HCT116 (cell line): Measurements from ENCODE around the gene FASN. TPM values are rescaled to one million over a fixed set of nuclear protein-coding genes. Genes with fewer than 3 reads are reported as not detected.

Experiments used
- ATAC-seq: fragments of 200-7000 bp; cut with Tn5 transposase; 2 replicates; pipeline ENCODE4 v1.9.1; 2020; ENCODE audit warnings: mild to moderate bottlenecking, moderate library complexity
- BruUV-seq: library from RNA; stranded (reverse); fragments of 400-500 nt; replicated peaks from 2 replicates; lab custom pipeline; 2021; lab: Mats Ljungman, UMichigan
- CTCF ChIA-PET: fragments of 300-600 bp; sonication (Branson Sonifier 250); formaldehyde crosslinking; loops from one replicate; lab custom pipeline; 2021; ENCODE audit warnings: antibody characterized with exemption; lab: Charles Lee
- POLR2A ChIA-PET: fragments of 300-600, 350-600 bp; sonication (Branson Sonifier 250); formaldehyde crosslinking; loops from one replicate; lab custom pipeline; 2021; ENCODE audit warnings: antibody characterized with exemption; lab: Charles Lee
- RAD21 ChIA-PET, 2 experiments: fragments of 300-600 bp; sonication (Branson Sonifier 250); formaldehyde crosslinking; loops; one replicate each; lab custom pipeline; 2023; ENCODE audit warnings: low total read pairs in 2 of 2; ENCODE audit not compliant: uncharacterized antibody in 2 of 2, unreplicated experiment in 2 of 2, low non-redundant PET in 1 of 2; lab: Charles Lee
- DNase-seq: peaks from one replicate; pipeline ENCODE4 v3.0.0-alpha.2; 2010; ENCODE audit warnings: low read depth, low spot score
- H2AFZ ChIP-seq: fragments of 200-600 bp; shearing (Covaris generic), sonication (generic); 2 replicates; pipeline ENCODE4 v1.6.1; 2017; ENCODE audit warnings: low read depth, mixed run types, mixed read lengths, antibody characterized with exemption, low read length; ENCODE audit not compliant: poor library complexity, severe bottlenecking
- H3K27ac ChIP-seq: 2 replicates; pipeline ENCODE4 v1.5.1; 2012; ENCODE audit warnings: low read depth, low read length
- H3K27me3 ChIP-seq: fragments of 200-600 bp; sonication (generic); 2 replicates; pipeline ENCODE4 v1.6.1; 2016; ENCODE audit warnings: mixed run types, low read length, mixed read lengths; ENCODE audit not compliant: insufficient read depth
- H3K36me3 ChIP-seq, 2 experiments: fragments of 200-500 bp in 1 of 2; fragments of 200-600 bp in 1 of 2; sonication (Bioruptor generic) in 1 of 2; sonication (generic) in 1 of 2; 2 replicates each; pipeline versions ENCODE4 v1.5.1 to v1.6.1; 2014 to 2016; ENCODE audit warnings: low read length in 2 of 2, inconsistent platforms in 1 of 2, mixed read lengths in 1 of 2, mixed run types in 1 of 2; ENCODE audit not compliant: insufficient read depth in 2 of 2, control insufficient read depth in 1 of 2
- H3K4me1 ChIP-seq, 2 experiments: fragments of 200-600 bp in 1 of 2; sonication (generic) in 1 of 2; 2 replicates each; pipeline versions ENCODE4 v1.5.1 to v1.6.1; 2012 to 2017; ENCODE audit warnings: low read length in 2 of 2, inconsistent platforms in 1 of 2, mild to moderate bottlenecking in 1 of 2, mixed read lengths in 1 of 2, mixed run types in 1 of 2, moderate library complexity in 1 of 2; ENCODE audit not compliant: insufficient read depth in 2 of 2, control insufficient read depth in 1 of 2
- H3K4me2 ChIP-seq: fragments of 200-600 bp; sonication (generic); 2 replicates; pipeline ENCODE4 v1.6.1; 2017; ENCODE audit warnings: mixed run types, low read length, mixed read lengths
- H3K4me3 ChIP-seq, 2 experiments: fragments of 200-600 bp in 1 of 2; sonication (generic) in 1 of 2; replicated peaks in 1 of 2; 2 replicates each; pipeline ENCODE4 v1.5.1; 2011 to 2016; ENCODE audit warnings: low read length in 2 of 2, control low read depth in 1 of 2, low read depth in 1 of 2, mild to moderate bottlenecking in 1 of 2, mixed read lengths in 1 of 2, mixed run types in 1 of 2
- H3K79me2 ChIP-seq: fragments of 200-600 bp; sonication (generic); 2 replicates; pipeline ENCODE4 v1.6.1; 2017; ENCODE audit warnings: mild to moderate bottlenecking, mixed run types, low read length, moderate library complexity, mixed read lengths; ENCODE audit not compliant: insufficient read depth
- H3K9ac ChIP-seq: fragments of 200-600 bp; sonication (generic); 2 replicates; pipeline ENCODE4 v1.6.1; 2016; ENCODE audit warnings: low read length, mixed read lengths
- H3K9me2 ChIP-seq: fragments of 200-600 bp; sonication (generic), shearing (Covaris generic); 2 replicates; pipeline ENCODE4 v1.6.1; 2017; ENCODE audit warnings: mixed run types, mild to moderate bottlenecking, moderate library complexity; ENCODE audit not compliant: insufficient read depth
- H3K9me3 ChIP-seq, 2 experiments: fragments of 200-500 bp in 1 of 2; fragments of 200-600 bp in 1 of 2; sonication (Bioruptor generic) in 1 of 2; sonication (generic) in 1 of 2; 2 replicates each; pipeline ENCODE4 v1.6.1; 2014 to 2017; ENCODE audit warnings: low read length in 2 of 2, mixed read lengths in 2 of 2, inconsistent platforms in 1 of 2, low read depth in 1 of 2, mild to moderate bottlenecking in 1 of 2, mixed run types in 1 of 2, moderate library complexity in 1 of 2; ENCODE audit not compliant: control insufficient read depth in 1 of 2, insufficient read depth in 1 of 2
- H4K20me1 ChIP-seq: fragments of 200-600 bp; sonication (generic), shearing (Covaris generic); 2 replicates; pipeline ENCODE4 v1.6.1; 2017; ENCODE audit warnings: mixed run types, mild to moderate bottlenecking, moderate library complexity; ENCODE audit not compliant: insufficient read depth
- CBX3 ChIP-seq: IDR thresholded peaks from 2 replicates; pipeline ENCODE4 v1.6.1; 2012; ENCODE audit warnings: low read depth
- CEBPB ChIP-seq: IDR thresholded peaks from 2 replicates; pipeline ENCODE4 v1.6.1; 2012; ENCODE audit warnings: low read depth
- CTCF ChIP-seq, 3 experiments: fragments of 200-600 bp in 1 of 3; sonication (generic) in 1 of 3; IDR thresholded peaks in 2 of 3; conservative IDR thresholded peaks in 1 of 3; 2 replicates each; pipeline ENCODE4 v1.5.1; 2012 to 2017; ENCODE audit warnings: low read depth in 2 of 3, low read length in 2 of 3, antibody characterized with exemption in 1 of 3, borderline replicate concordance in 1 of 3, control low read depth in 1 of 3, mild to moderate bottlenecking in 1 of 3, mixed read lengths in 1 of 3, mixed run types in 1 of 3, moderate library complexity in 1 of 3; ENCODE audit not compliant: insufficient read depth in 1 of 3
- EGR1 ChIP-seq: IDR thresholded peaks from 2 replicates; pipeline ENCODE4 v1.6.1; 2012; ENCODE audit warnings: low read depth
- ELF1 ChIP-seq: IDR thresholded peaks from 2 replicates; pipeline ENCODE4 v1.6.1; 2012; ENCODE audit warnings: low read depth, borderline replicate concordance
- JUND ChIP-seq: IDR thresholded peaks from 2 replicates; pipeline ENCODE4 v1.6.1; 2012
- POLR2A ChIP-seq: IDR thresholded peaks from 2 replicates; pipeline ENCODE4 v1.7.0; 2011; ENCODE audit warnings: borderline replicate concordance; ENCODE audit not compliant: insufficient read depth, insufficient read length; ENCODE audit errors: extremely low read depth
- POLR2AphosphoS5 ChIP-seq: IDR thresholded peaks from 2 replicates; pipeline ENCODE4 v1.6.1; 2011; ENCODE audit warnings: mild to moderate bottlenecking, low read depth, low read length, moderate library complexity
- RAD21 ChIP-seq: IDR thresholded peaks from 2 replicates; pipeline ENCODE4 v1.6.1; 2012; ENCODE audit warnings: low read depth, mild to moderate bottlenecking
- SIN3A ChIP-seq: IDR thresholded peaks from 2 replicates; pipeline ENCODE4 v1.6.1; 2012; ENCODE audit warnings: low read depth
- SRF ChIP-seq: IDR thresholded peaks from 2 replicates; pipeline ENCODE4 v1.6.1; 2012; ENCODE audit warnings: low read depth
- TCF7L2 ChIP-seq: IDR thresholded peaks from 2 replicates; pipeline ENCODE4 v1.7.0; 2011; ENCODE audit warnings: borderline replicate concordance, inconsistent platforms; ENCODE audit not compliant: insufficient read depth, insufficient read length; ENCODE audit errors: extremely low read depth
- ZFX ChIP-seq: fragments of 450-650 bp; IDR thresholded peaks from 2 replicates; pipeline ENCODE4 v1.6.1; 2017
- intact Hi-C: fragments of 100-400 bp; cut with micrococcal nuclease; formaldehyde crosslinking; loops from 2 replicates; pipeline ENCODE4 v1.10.0; 2022
- total RNA-seq: library from RNA; stranded (reverse); gene quantifications from one replicate; pipeline ENCODE4 v1.2.1, GENCODE V29; 2021; ENCODE audit not compliant: unreplicated experiment

Gene FASN
- total RNA-seq, 1 experiment from 2014 or later, result 754 TPM

DNA sequence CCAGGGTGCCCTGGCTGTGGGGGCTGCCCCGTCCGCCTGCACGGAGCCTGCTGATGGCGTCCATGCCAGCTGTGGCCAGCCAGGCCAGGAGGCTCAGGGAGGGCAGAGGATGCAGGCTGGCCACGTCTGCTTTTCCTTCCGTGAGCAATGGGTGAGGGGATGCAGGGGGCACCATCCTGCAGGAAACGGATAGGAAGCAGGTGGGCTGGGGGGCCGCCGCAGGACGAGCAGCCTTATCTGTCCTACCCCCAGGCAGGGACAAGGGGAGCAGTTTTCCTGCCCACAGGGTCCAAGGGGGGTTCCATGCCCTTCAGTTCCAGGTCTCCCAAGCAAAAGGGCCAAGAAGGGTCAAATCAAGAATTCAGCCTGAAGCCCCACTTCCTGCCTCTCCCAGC, 39.2 kb downstream of the FASN start:
- peak overlapping the region; percentile 30; the same call in 1 of the 2 replicates for H3K27ac ChIP-seq
- H3K9me3 ChIP-seq, result no peaks in the 10 kb centered on the region
- H3K9ac ChIP-seq, result no peak overlapping the region
- ATAC-seq, result no peak
- no peaks in the 10 kb centered on the region for H3K9me2 ChIP-seq
- H3K4me3 ChIP-seq, result no peak overlapping the region
- no TSS peak for BruUV-seq
- H3K79me2 ChIP-seq, result peaks cover 26% of the 10 kb centered on the region
- H3K27me3 ChIP-seq, result no peaks in the 10 kb centered on the region
- RAD21 ChIA-PET, result no interaction called here
- H3K36me3 ChIP-seq, result peaks cover 25 to 85% of the 10 kb centered on the region in 2 experiments
- POLR2A ChIA-PET, result no interaction called here
- intact Hi-C loops, result no loop called here
- no peak overlapping the region for H2AFZ ChIP-seq
- TF ChIP-seq POLR2AphosphoS5, result 0 out of 2 replicates have a peak, but pooled peaks have one; percentile 7
- no peak for TF ChIP-seq RAD21
- 0 out of 2 replicates have a peak, but pooled peaks have one; percentile 5 for TF ChIP-seq SIN3A
- TF ChIP-seq, all 23 proteins: peak for 2
- no peak for DNase-seq
- Histone ChIP-seq H3K4me2 (no peak overlapping the region), H3K4me1 (peaks cover 3 to 15% of the 10 kb centered on the region in 2 experiments; a peak in 3 of 4 replicates), H4K20me1 (no peaks in the 10 kb centered on the region; the same call in 1 of the 2 replicates)
- CTCF ChIA-PET, result no interaction called here

DNA sequence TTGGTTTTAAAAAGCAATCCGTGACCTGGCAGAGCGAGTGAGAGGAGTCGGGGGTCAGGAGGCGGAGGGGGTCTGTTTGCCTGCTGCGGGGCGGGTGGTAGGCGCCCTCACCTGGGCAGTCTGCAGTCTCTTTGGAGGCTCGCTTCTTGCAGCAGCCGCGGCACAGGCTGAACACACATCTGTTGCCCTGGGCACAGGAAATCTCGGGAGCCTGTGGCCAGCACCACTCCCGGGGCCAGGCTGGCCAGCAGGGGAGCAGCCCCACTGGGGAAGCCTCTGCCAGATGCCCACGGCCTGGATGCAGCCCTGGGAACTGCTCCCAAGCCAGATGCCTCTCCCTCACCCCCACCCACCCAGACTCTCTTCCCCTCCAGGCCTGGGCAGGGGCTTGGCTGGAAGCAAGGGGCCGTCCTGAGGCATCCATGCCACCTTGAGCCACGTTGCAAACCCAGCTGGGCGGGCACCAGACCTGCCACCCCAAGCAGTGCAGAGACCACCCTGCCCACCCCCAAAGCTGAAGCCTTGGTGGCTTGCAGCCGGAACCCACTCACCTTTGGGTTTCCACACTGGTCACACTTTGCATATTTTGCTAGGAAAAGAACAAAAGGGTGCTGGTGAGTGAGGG, 39.7 kb downstream of the FASN start:
- Histone ChIP-seq H3K79me2 (peaks cover 26% of the 10 kb centered on the region; the same call in 1 of the 2 replicates), H3K4me1 (peaks cover 2 to 16% of the 10 kb centered on the region in 2 experiments; a peak in 3 of 4 replicates), H4K20me1 (no peaks in the 10 kb centered on the region; the same call in 1 of the 2 replicates), H3K9me3 (no peaks in the 10 kb centered on the region), H3K9me2 (no peaks in the 10 kb centered on the region), H3K27ac (peak overlapping the region; percentile 30; the same call in 1 of the 2 replicates), H3K4me3 (no peak overlapping the region), H3K36me3 (peaks cover 25 to 80% of the 10 kb centered on the region in 2 experiments), H2AFZ (no peak overlapping the region), H3K27me3 (no peaks in the 10 kb centered on the region), H3K4me2 (no peak overlapping the region), H3K9ac (no peak overlapping the region)
- no TSS peak for BruUV-seq
- no peak for ATAC-seq
- CTCF ChIA-PET, result no interaction called here
- TF ChIP-seq SRF, result no peak
- TF ChIP-seq RAD21, result no peak
- TF ChIP-seq ELF1, result no peak
- no peak for TF ChIP-seq TCF7L2
- no peak for TF ChIP-seq CTCF (IDR thresholded peaks at IDR 0.05 in 2 of 3, conservative IDR thresholded peaks at IDR 0.05 in 1 of 3; ENCODE audit: borderline replicate concordance in 1 of 3, insufficient read depth in 1 of 3, low read depth in 2 of 3, low read length in 2 of 3)
- no peak for TF ChIP-seq CEBPB
- TF ChIP-seq CBX3, result no peak
- TF ChIP-seq ZFX, result no peak
- no peak for TF ChIP-seq POLR2A
- no peak for TF ChIP-seq EGR1
- no peak for TF ChIP-seq JUND
- intact Hi-C loops, result no loop called here
- POLR2A ChIA-PET, result no interaction called here
- RAD21 ChIA-PET, result no interaction called here
- no peak for DNase-seq
